NOMO-1 treated with DMSO at 0.1 percent for 48 hours (cell line): Measurements from ENCODE around the gene RRBP1.
A peak's percentile ranks its signal among the peaks of the same experiment; 100 is the strongest.

Experiments
- DNase-seq: peaks from one replicate; lab custom pipeline; 2025; ENCODE audit not compliant: unreplicated experiment; lab: John Stamatoyannopoulos, UW

The RRBP1 gene

GRCh38 chr20:17648315-17648646 lies 33.8 kb downstream of the RRBP1 start:
- DNase-seq = peak; percentile 34

DNA sequence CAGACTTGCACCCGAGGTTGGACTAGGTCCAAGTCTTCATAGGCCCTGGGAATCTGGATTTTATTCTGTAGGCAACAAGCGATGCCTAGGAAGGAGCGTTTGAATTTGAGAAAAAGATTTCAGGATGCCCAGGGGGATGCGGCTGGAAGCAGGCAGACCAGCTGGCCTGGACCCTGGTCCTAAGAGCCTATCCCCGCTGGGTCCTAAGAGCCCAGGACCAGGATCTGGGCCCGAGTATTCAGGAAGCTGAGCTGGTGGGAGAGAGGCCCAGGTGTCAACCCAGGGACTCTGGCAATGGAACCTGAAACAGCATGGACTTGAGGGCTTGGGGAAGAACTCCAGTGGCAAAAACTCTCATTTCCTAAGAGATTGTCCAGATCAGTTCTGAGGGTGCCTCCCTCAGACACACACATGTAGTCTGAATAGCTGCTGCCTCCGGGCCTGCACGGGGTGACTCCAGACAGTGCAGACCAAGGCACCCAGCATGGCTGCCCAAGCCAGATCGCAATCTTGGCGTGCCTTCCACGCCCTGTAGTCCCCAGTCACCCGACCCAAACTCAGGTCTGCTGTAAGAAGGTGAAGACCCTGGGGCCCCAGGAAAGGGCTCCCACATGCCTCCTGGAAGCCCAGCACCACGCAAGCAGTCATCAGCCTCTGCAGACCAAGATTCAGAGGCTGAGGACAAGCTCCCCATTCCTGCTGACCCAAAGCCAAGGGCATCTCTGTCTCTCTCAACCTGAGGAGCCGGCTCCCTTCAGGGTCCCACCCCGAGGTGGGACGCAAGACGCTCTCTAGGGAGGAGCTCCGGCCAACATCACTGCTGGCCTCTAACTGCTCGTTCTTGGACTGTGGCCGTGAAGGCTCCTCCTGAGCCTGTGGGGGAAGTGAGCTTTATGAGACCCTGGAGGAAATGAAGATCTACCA lies 34.4 kb downstream of the RRBP1 start:
- DNase-seq = no peak

GRCh38 chr20:17646961-17647301 lies 35.1 kb downstream of the RRBP1 start:
- no peak for DNase-seq

- DNase-seq = no peak
These were observed 35.7 kb downstream of the RRBP1 start for GRCh38 chr20:17646209-17646960.

GRCh38 chr20:17645546-17646208 lies 36.4 kb downstream of the RRBP1 start:
- no peak for DNase-seq

DNA sequence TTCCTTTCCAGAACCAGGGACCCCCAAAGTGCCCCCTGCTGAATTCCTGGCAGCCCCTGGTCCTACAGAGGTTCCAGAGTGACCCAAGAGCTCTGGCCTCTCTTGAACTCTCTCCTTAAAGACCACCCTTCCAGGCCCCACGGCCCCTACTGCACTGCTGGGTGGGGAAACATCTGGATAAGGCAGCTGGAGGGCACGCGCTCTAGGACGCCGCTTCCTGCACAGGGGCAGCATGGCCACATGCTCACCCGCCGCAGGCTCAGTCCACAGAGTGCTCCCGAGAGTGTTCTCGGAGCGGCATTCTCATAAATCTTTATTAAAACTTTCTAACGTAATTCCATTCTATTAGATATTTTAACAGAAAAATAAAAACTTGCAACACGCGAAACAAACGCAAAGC lies 37.0 kb downstream of the RRBP1 start:
- no peak for DNase-seq

DNA sequence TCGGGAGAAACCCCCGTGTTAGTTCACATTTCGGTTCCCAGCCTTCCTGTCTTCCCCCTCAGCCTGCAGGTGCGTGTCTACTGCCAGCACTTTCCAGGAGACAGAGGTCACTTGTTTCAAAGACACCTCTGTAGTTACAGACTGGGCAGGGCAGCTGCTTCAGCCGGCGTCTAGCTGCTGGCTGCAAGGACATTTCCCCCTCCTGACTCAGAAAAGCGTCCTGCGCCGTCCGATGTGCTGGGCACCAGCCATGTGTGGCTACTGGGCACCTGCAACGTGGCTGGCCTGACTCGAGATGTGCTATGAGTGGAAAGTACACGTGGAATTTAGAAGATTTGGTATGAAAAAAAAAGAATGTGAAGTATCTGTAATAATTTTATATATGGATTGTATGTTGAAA lies 37.6 kb downstream of the RRBP1 start:
- no peak for DNase-seq

GRCh38 chr20:17643531-17644188 lies 38.4 kb downstream of the RRBP1 start:
- no peak for DNase-seq

DNA sequence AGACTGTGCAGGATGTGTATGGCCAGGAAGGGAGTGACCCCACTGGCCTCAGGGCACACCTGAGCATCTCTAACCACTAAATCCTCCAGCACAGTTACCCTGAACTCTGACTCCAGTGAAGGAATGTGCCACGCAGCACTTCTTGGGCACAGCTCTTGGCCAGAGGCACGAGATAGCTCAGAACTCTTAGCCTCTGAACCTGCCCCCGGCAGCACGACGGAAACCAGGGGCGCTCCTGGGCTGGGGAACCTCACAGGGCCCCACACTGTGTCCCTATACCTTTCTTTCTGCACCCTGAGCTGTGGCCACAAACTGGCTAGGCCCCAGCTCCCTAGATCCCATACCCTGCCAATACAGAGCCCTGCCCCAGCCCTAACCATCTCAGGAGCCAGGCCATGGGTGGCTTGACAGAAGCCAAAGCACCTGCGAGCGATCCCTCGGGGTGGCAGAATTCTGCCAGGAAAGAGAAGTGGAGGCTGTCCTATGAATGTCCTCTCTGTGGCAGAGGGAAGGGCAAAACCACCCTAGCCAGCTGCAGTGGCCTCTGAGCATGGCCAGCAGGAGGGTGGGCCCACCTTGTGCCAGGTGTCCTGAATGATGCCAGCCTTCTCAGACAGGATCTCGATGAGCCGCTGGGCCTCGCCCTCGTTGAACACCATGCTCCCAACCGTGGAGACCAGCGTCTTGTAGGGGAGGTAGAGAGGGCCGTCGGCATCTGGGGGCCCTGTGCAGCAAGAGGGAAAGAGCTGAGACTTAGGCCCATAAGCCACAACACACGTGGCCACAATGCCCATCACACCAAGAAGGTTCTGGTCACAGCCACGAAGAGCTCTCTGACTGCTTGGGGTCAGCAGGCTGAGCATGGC lies 39.4 kb downstream of the RRBP1 start:
- DNase-seq = no peak

DNA sequence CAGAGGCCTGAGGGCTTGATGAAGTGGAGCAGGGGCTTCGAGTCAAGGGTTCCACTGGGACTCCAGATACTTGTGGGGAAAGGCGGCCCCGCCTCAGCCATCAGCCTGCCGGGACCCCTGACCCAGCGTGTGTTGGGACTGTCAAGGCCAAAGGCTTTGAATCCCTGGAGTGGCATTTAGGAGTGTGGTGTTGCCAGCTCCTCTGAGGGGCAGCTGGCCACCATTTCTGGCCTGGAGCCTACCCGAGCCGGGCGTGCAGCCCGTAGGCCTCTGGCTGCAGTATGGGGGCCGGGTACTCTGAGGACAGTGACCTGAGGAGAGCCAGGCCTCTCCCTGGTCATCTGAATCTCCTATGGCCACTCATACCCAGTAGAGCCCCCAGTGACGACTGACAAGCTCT lies 40.0 kb downstream of the RRBP1 start:
- no peak for DNase-seq

DNA sequence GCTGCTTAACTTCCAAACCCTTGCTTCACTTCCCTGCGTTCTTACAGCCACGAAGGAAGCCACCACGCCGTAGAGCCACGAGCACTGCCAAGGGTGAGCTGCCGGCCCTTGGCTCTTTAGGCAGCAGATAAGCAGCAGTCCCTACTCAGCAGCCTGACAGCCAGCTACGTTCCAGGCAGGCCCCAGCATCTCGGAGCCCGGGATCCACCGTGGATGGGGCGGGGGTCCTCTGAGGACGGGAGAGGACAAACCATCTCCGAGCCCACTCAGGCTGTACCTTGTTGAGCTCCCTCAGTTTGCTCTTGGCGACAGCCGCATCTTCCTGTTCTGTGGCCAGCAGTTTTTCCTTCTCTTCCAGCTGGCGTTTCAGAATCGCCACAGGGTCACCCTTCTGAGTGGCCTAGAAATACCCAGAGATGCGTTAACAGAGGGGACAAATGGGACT lies 40.5 kb downstream of the RRBP1 start:
- DNase-seq = no peak

DNA sequence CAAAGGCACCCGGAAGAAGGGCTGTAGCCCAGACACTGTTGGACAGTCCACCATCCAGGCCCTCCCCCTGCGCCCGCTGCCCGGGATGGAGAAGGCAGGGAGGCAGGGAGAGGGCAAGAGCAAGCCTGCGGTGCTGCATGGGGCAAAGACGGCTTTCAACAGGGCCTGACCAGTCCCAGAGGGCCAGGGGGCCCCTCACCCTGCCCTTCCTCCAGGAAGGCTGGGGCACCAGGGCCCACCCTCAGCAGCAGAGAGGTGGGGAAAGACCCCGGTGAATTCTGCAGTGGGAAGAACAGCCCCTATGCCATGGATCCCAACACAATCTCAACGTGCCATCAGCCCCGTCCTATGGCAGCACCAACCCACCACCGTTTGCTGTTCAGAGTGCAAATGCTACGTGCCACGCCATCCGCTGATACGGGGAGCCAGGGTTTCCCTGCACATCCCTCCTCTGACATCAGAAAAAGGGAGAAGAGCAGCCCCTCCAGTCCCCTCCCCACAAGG lies 41.1 kb downstream of the RRBP1 start:
- DNase-seq = no peak

- no peak for DNase-seq
These were observed 41.7 kb downstream of the RRBP1 start for GRCh38 chr20:17640146-17640874.

GRCh38 chr20:17638835-17639407 lies 43.1 kb downstream of the RRBP1 start:
- DNase-seq = no peak

- no peak for DNase-seq
These were observed 43.9 kb downstream of the RRBP1 start for GRCh38 chr20:17637985-17638640.

- DNase-seq = no peak
These were observed 44.6 kb downstream of the RRBP1 start for GRCh38 chr20:17637413-17637780.

- DNase-seq = no peak
These were observed 45.3 kb downstream of the RRBP1 start for GRCh38 chr20:17636523-17637412.
